GF-D8 (cell line): ENCODE data around the gene OR13J1.

Source experiments
- DNase-seq: peaks from one replicate; lab custom pipeline; 2025; lab: John Stamatoyannopoulos, UW

Gene OR13J1

DNA sequence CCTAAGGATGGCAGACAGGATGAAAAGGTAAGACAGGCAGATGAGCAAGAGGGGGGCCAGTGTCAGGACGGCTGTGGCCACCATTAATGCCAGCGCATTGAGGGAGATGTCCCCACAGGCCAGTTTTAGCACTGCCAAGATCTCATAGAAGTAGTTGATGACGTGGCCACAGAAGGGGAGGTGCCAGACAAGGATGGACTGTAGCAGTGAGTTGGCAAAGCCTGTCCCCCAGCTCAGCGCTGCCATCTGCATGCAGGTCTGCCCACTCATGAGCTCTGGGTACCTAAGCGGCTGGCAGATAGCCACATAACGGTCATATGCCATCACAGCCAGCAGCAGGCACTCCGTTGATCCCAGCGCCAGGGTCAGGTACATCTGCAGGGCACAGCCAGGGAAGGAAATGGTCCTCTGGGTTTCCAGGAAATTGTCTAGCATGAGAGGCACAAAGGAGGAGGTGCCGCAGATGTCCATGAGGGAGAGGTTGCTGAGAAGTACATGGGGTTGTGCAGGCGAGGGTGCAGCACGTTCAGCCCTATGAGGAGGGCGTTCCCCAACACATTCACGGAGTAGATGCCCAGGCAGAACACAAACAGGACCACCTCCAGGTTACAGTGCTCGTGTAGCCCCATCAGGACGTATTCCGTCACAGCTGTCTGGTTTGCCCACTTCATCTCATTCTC, 10.8 kb downstream of the OR13J1 start:
- DNase-seq: no peak

DNA sequence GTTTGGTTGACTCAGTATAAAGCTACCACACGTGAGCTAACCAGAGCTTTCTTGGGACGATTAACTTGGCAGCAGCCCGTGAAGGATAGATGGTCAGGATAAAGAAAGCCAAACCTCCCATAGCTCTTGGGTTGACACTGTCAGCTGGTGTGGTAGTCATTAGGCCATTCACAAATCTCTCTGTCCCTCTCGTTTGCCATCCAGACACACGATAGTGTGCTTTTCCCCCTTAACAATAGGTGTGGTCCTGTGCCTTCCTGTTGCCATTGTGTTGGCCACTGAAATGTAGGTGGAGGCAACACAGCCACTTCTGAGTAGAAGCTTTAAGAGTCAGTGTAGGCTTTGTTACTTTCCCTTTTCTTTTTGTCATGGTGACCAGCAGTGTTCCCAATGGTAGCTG, 11.7 kb downstream of the OR13J1 start:
- DNase-seq: no peak

DNA sequence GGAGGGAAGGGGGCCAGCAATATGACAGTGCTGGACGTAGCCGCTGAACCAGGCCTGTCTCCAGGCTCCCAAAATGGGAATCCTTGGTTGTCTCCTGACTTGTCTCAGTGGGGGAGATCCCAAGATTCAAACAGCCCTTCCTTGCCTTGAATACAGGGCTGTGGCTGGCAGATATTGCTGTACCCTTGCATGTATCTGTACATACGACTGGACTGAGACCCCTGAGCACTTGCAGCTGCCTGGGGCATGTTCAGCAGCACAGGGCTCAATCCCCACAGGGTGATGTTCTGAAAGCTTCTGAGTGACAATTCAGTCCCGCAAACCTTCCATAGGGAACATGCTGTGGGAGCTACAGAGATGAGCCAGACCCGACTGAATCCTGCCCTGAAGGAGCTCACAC, 13.3 kb downstream of the OR13J1 start:
- no peak for DNase-seq

DNA sequence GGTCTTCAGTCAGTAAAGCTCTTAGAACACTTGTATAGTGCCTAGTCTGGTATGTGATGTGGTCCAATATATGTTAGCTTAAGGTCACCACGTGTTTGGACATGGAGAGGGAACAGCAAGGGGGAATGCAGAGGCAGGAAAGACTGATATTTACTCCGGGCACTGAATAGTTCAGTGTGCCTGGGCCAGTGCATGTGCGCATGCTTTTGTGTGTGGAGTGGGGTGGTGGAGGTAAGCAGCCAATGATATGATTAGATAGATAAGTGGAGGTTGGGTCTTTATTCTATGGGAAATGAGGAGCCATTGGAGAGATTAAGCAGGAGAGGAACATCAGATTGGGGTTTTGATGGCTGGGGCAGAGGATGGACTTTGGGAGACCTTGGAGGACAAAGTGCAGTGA, 14.0 kb downstream of the OR13J1 start:
- no peak for DNase-seq

DNA sequence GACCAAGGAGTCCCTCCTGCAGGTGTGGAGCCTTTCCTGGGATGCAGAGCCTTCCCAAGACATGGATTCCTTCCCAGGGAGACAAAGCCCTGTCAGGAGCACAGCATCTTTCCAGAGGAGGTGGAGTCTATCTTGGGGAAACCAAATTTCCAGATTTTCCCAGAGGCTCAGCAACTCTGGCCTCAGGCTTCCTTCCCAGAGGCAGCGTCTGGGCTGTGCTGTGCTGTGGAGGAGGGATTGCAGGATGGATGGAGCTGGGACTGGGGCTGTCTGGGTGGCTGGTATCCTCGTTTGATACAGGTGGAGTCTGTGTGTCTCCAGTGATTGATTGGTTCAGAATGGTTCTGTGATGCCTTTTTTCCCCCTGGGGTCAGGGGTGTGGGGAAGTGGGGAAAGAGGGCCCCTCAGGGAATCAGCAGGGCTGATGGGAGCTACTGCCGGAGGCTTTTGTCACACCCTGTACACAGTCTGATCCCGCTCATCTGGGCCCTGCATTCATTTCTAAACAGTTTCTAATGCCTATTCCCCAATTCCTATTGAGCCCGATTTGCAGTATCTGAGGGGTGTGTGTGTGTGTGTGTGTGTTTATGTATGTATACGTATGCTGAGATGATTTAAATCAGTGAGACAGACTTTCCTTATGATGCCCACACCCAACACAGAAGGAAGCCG, 16.0 kb downstream of the OR13J1 start:
- no peak for DNase-seq

DNA sequence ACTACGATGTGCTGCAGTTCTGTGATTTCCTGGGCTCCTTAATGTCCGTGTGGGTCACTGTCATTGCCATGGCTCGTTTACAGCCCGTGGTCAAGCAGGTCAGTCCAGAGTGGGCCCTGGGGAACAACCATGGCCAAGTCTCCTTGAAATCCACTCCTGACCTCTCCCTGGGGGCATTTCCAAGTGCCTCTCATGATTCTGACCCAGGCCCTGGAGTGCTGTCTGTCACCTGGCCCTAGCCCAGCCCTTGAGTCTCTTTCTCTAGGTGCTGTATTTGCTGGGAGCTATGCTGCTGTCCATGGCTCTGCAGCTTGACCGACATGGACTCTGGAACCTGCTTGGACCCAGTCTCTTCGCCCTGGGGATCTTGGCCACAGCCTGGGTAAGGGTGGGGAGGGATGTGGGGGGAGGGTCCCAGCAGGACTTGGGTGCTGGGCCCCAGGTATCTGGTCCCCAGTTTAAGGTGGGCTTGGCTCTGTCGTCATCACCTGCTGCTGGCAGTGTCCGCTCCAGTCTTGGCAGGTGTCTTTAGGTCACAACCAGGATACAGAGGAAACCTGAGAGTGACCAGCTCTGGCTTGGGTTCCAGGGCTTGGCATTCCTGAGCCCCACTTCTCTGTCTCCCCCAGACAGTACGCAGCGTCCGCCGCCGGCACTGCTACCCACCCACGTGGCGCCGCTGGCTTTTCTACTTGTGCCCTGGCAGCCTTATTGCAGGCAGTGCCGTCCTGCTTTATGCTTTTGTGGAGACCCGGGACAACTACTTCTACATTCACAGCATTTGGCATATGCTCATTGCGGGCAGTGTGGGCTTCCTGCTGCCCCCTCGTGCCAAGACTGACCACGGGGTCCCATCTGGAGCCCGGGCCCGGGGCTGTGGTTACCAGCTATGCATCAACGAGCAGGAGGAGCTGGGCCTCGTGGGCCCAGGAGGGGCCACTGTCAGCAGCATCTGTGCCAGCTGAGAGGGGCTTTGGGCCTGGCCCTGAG, 17.0 kb downstream of the OR13J1 start:
- no peak for DNase-seq

DNA sequence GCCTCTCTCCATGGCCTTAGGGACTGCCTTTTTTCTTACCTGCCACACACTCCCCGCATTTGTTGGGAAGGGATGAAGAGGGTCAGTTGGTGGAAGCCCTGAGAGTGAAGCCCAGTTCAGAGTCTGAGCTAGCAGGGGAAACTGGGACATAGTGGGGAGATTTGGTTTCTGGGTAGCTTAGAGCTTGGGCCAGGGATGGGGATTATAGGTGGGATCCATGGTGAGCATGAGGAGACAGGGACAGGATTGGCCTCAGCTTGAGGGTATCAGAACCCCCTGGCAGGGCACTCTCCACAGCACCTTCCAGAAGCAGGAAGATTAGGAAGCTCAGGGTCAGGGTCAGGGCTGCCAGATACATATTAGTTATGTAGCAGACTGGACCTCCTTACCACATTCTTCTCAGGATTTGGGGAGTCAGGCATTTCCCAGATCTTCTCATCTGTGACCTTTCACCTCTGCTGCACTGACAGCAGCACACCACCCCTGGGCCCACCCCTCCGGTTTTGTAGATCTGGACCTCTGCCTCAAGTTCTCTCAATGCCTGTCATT, 17.9 kb downstream of the OR13J1 start:
- DNase-seq: no peak

DNA sequence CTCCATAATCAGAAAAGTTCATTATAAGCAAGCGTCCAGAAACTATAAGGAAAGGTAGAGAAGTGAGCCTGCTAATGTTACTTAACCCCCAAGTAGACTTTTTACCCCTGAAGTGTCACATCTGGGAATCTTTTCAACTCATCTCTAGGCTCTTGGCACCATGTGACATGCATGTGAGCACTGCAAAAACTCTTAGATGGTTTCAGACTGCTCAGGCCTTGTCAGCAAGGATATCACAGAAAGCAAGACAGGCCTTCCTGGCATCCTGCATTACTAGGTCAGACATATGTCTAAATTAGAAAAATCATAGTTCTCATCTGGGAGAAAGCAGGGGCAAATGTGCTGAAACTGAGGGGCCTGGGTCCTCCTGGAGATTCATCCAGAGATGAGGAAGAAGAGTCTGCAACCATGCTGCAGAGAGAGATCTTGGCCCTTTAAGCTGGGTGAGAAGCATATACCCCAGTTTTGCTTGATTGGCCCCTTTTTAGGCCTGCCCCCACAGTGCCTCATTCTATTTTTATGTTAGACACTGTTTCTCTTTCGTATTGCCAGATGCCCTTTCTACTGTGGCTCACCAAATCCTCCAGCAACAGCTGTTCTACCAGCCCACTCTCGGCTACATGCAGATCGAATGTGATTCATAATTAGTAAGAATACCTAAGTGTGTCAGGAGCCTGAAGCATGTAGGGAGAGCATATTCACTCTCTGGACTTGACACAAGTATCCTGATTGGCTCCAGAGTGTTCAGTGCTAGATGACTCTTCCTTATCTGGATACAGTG, 22.2 kb downstream of the OR13J1 start:
- no peak for DNase-seq

DNA sequence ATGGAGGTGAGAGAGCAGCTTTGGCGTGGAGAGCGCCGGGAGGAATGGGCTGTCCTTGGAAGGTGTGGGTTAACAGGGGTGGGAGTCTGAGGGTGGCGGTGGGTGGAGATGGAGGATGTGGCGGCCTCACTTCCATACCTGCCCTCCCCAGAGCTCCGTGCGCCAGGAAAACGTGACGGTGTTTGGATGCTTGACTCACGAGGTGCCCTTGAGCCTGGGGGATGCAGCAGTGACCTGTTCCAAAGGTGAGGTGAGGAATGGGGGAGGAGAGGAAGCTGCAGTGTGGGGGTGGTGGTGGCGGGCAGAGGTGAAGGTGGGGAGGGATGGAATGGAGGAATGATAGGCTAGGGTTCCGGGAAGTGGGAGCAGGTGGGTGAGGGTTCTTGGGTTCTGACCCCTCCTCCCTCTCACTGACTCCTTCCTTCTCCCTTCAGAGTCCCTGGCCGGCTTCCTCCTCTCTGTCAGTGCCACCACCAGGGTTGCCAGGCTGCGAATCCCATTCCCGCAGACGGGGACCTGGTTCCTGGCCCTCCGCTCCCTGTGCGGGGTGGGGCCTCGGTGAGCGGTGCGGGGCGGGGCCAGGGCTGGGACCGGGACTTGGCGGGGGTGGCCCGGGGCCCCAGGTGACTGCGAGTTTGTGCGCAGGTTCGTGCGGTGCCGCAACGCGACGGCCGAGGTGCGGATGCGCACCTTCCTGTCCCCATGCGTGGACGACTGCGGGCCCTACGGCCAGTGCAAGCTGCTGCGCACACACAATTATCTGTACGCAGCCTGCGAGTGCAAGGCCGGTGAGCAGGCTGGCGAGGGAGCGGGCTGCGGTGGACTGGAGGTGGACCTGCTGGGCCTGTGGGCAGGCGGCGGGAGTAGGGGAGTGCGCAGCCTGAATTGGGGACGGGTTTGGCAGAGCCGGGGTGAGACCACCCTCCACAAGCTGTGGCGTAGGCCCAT, 24.1 kb downstream of the OR13J1 start:
- no peak for DNase-seq

DNA sequence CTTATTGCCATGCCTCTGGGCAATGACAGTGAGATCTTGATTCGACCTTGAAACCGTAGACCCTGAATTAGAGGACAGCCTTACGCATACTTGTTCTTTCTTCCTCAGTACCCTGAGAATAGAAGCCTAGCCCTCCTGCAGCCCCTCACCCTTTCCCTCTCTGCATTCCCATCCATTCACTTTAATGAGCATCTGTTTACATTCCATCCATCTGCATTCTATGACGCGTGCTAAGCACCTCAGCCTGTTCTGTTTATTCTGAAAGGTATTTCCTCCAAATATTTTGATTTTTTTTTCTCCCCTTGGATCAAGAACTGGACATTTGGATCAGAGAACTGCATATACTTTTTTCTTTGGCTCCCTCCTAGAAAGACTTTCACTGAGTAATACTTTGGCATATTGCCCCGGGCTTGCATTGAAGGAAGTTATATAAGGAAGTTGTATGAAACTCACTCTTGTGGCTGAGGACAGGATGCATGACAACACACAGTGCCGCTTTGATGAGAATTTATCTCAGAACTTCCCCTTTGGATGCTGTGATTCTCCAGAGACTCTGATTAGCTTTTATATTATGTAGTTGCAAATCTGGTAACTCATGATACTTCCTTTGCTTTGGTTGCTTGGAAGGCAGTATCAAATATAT, 25.5 kb downstream of the OR13J1 start:
- peak; percentile 93 for DNase-seq

DNA sequence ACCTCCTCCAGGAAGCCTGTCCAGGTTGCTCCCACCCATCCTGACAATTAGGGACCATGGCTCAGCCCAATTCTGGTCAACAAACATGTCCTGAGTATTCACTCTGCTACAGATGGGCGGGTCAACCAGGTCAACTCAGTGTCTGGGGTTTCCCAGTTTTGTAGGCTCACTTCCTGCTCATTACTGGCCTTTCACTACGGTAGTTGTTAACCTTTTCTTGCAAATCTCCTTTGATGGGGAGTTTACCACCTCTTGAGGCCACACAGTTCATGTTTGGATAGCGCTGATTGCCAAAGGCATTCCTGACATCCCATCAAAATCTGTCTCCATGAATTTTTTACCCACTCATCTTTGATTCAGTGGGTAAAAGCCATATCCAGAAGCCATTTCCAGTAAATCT, 27.4 kb downstream of the OR13J1 start:
- no peak for DNase-seq

DNA sequence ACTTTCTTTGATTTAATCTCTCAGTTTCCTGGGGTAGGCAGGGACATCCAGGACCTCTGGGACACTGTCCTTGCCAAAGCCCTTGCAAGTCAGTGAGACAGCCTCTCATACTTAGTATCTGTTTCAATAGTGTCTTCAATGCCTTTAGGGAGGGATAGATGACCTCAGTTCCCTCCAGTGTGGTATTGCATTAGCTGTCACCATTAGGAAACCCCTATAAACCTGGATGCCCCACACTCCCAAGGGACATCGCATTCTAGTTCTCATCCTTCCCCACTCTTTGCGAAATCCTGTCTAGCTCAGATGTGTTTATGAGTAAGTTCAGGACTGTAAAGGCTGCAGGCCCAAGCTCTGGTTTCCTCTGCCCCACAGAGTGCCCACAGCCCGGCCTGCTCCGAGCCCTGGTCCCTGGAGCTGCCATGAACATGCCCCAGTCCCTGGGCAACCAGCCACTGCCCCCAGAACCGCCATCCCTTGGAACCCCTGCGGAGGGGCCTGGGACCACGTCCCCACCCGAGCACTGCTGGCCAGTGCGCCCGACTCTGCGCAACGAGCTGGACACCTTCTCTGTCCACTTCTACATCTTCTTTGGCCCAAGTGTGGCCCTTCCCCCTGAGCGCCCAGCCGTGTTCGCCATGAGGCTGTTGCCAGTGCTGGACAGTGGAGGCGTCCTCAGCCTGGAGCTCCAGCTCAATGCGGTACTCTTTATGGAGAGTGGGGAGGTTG, 28.0 kb downstream of the OR13J1 start:
- DNase-seq: no peak

DNA sequence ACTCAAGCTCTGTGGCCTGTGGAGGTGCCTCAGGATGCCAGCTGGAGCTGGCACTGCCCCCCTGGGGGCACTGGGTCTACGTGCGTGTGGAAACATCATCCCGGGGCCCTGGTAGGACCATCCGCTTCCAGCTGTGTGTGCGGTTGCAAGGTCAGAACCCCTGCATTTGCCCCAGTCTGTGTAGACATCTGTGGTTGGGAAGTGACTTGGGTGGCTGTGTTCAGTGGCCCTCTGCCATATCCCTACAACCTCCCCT, 28.6 kb downstream of the OR13J1 start:
- no peak for DNase-seq

DNA sequence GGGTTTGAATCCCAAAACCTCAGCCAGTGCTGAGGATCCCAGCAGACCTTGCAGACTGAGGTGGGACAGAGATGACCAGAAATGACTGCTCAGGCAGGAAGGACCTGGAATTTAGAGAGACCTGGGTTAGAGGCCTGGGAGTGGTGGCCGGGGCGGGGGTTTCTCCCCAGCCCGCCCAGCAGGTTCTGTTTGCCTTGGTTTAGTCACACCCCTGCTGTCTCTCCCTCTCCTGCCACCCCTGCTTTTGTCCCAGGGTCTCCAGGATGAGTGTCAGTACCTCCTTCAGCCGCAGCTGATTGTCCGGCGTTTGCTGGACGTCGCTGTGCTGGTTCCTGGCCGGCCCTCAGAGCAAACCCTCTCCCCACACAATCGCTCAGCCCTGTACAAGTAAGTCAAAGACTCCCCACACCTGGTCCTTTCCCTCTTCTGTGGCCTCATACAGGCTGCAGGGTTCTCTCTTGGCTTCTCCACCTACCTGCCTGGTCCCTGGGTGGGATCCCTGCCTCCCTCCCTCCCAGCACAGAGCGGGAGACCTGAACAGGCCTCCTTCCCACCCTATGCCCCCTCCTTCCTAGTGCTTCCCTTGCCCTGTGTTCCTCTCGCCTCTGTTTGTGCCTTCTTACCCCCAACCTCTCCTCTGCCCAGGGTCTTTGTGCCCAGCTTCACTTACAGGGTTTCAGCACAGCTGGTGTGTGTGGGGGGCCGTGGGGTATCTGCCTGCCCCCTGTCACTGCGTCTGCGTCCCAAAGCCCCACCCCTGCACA, 29.1 kb downstream of the OR13J1 start:
- no peak for DNase-seq

DNA sequence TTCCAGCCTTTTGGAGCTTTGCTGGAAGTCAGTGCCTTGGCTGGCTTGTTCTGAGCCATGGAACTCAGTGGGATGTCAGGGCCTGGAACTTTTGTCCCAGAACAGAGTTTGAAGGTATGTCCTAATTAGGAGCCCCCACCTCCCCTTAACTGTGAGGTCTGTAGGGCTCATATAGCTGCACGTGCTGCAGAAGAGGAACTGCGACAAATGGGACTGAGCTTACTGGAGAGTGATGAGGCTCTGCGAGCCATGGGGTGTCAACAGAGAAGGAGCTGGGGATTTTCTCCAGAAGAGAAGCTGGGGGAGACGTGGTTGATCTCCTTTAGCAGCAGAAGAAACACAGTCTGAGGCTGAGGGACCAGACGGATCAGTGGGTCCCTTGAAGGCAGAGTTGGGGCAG, 30.3 kb downstream of the OR13J1 start:
- DNase-seq: no peak

DNA sequence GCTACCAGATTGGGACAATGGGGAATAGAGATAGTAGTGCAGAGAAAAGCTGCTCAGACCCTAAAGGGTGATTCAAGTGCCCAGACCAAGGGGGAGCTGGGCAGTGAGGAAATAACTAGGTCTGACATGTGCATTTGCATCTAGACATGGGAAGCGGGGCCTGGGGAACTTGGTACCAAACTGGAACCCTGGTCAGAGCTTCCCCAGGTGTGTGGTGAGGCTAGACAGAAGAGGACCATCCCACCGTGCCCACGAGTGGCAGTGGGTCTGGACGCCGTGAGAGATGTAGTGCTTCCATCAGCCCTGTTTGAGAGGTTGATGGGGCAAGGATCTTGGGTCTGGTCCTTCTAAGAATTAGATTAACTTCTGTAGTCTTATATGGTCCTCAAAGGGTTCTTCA, 33.6 kb downstream of the OR13J1 start:
- DNase-seq: no peak

DNA sequence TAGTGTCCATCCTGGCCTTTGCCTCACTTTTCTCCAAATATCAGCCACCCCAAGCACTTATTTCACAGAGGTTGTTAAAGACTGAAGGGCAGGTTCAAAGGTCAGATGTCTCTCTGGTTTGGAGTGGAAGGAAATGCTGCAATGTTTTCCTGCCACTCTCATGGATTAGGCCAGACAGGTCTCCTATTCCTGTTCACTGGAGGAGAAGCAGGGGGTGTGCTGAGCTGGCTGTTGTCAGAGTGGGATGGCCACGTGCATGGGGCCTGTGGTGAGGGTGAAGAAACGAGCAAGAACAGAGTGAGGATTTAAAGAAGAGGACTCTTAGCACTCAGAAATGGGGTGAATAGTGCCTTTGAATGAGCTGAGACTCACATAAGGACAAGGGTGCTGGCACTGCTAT, 34.4 kb downstream of the OR13J1 start:
- DNase-seq: peak; percentile 16

DNA sequence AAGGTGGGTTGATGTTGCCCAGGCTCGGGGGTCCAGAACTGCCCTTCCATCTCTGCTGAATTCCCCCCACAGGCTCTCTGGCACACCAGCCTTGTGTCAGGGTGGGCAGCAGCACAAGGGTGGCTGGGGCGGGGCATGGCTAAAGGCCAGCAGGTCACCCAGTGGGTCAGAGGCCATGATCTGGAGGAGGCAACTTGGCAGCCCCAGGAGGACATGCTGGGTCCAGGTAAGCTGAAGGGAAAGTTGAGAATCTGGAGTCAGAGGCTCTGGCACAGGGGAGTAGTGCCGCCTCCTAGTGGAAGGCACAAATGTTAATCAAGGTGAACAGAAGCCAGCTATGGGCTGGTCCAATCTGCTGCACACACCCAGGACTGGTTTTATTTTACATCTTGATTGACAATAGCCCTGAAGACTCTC, 35.0 kb downstream of the OR13J1 start:
- DNase-seq: no peak
